LoVo (cell line): ENCODE measurements around the gene MEIKIN.

Source experiments
- DNase-seq: peaks from one replicate; pipeline ENCODE4 v3.0.0-alpha.2; 2016; ENCODE audit warnings: low spot score

The MEIKIN gene

GRCh38 chr5:131973089-131973712, 27.7 kb upstream of the MEIKIN start:
- no peak for DNase-seq

DNA sequence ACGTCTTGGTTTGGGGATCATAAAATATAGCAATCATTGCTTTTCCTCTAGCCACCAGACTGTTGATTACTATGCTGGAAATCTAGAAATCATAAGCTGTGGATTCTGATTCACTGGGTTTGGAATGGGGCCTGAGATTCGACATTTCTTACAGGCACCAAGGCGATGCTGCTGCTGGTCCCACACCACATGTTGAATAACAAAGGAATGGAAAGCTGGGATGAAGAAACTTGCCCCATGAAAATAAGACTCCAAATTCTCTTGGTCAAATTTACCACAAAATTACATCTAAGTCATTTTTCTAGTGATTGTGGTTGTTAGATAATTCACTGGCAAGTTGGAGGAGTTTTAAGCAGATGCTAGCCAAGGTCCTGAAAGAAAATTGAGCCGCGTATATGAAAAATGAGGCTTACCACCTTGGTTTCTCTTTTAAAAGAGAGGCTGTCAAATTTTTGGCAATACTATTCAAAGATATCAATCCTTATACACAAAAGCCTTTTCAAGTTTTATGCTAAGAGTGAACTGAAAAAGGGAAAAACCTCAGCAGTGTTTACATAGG, 23.0 kb upstream of the MEIKIN start:
- no peak for DNase-seq

GRCh38 chr5:131966551-131966950, 21.1 kb upstream of the MEIKIN start:
- no peak for DNase-seq

- DNase-seq, result no peak
Observed at GRCh38 chr5:131965826-131966415, 20.5 kb upstream of the MEIKIN start.

- DNase-seq, result no peak
Observed at GRCh38 chr5:131959906-131960305, 14.4 kb upstream of the MEIKIN start.

DNA sequence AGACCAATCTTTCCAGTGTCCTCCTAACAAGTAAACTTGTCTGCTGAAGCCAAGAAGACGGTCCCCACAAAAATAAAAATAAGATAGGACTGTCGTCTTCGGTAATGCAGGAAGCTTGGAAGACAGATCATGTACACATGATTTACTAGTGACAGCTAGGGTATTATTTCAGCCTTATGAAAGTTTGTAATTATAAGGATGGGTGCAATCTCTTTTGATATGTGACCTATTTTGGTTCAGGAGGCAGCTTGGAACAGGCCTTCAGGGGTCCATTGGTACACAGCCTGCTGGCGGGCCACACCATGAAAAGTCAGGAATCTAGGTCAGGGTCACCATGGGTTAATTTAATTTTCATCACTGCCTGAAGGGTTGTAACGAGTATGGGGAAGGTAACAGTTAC, 13.7 kb upstream of the MEIKIN start:
- DNase-seq, result no peak

- no peak for DNase-seq
Observed at GRCh38 chr5:131957721-131958441, 12.4 kb upstream of the MEIKIN start.

GRCh38 chr5:131953969-131954368, 8.5 kb upstream of the MEIKIN start:
- no peak for DNase-seq

- DNase-seq, result no peak
Observed at GRCh38 chr5:131952301-131952857, 6.9 kb upstream of the MEIKIN start.

DNA sequence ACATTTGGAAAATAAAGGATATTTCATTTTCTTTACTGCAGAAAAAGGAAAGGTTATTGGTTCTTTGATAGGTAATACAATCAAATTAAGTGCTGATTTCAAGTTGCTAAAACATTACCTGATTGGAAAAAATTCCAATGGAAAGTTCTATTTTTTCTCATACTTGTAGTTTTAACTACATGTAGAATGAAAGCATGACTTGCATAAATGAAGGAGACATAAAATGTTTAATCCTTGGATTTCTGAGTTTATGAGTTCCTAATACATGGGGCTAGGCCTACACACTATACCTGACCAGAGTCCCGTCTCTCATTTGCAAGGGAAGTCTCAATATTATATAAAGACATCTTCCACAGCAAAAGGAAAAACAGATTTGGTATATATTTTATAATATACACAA, 5.2 kb upstream of the MEIKIN start:
- no peak for DNase-seq

DNA sequence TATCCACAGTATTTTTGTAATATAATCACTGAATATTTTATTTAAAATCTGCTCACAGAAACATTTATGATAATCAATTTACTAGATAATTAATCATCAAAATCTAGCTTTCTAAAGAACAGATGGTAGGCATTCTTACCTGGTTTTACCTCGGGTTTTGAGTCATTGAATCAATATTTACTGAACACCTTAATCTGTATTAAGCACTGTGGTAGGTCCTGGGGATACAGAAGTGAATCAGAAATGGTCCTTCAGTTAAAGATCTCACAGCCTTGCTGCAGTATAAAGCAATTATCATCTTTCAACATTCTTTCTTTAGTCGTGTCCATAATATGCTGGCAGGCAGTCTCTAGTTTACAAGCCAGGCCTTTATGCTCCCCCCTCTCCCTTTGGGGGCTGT, 2.0 kb upstream of the MEIKIN start:
- DNase-seq, result no peak

GRCh38 chr5:131944702-131945550, 537 bp downstream of the MEIKIN start:
- DNase-seq, result no peak

DNA sequence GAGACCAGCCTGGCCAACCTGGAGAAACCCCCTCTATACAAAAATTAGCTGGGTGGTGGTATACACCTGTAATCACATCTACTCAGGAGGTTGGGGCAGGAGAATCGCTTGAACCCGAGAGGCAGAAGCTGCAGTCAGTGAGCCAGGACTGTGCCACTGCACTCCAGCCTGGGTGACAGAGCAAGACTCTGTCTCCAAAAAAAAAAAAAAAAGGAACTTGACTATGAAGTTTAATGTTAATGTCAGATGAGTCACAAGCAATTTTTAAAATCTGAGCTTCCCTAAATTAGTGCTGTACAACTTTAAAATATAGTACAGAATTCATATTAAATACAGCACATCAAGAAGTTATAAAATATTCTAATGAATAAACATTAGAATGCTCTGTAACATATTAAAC, 1.5 kb downstream of the MEIKIN start:
- no peak for DNase-seq

GRCh38 chr5:131942016-131942415, 3.4 kb downstream of the MEIKIN start:
- DNase-seq, result no peak

GRCh38 chr5:131939690-131940345, 5.6 kb downstream of the MEIKIN start:
- no peak for DNase-seq

DNA sequence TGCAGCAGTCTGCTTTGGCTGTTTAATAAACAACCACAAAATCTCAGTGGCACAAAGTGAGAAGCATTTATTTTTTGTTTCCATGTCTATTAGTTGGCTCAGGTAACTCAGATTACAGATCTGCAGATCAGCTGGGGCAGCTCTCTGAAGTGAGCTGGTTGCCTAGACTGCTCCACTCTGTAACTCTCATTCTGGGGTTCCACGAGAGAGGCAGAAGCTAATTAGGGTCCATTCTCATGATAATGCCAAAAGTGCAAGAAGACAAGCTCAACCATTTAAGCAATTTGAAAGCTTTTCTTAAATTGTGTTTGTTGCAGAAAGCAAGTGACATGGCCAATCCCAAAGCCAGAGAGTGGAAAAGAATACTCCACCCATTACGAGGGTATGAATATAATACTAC, 13.2 kb downstream of the MEIKIN start:
- no peak for DNase-seq

DNA sequence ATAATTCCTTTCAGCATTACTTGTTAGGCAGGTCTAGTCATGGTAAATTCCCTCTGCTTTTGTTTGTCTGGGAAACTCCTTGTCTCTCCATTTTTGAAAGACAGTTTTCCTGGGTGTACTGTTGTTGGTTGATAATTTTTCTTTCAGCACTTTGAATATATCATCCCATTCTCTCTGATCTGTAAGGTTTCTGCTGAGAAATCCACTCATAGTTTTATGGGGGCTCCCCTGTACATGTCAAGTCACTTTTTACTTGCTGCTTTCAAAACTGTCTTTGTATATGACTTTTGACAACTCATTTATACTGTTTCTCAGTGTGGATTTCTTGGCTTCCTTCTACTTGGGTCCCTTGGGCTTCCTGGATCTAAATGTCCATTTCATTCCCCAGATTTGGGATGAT, 16.5 kb downstream of the MEIKIN start:
- DNase-seq, result no peak

- DNase-seq, result no peak
Observed at GRCh38 chr5:131926168-131926567, 19.3 kb downstream of the MEIKIN start.

- DNase-seq, result no peak
Observed at GRCh38 chr5:131916481-131916880, 29.0 kb downstream of the MEIKIN start.

DNA sequence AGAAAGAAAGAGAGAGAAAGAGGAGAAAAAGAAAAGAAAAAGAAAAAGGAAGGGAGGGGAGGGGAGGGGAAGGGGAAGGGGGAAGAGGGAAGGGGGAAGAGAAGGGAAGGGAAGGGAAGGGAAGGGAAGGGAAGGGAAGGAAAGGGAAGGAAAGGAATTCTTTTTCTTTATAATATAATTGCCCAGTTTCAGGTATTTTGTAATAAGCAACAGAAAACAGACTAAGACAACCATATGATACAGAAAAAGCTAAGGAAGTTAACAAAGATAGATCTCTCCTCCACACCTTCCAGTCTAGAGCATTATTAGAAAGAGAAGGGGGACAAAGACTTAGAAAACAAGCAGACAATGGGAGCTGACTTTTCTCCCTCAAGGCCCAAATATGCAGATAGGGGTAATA, 31.0 kb downstream of the MEIKIN start:
- DNase-seq, result no peak

- no peak for DNase-seq
Observed at GRCh38 chr5:131913603-131914002, 31.9 kb downstream of the MEIKIN start.

DNA sequence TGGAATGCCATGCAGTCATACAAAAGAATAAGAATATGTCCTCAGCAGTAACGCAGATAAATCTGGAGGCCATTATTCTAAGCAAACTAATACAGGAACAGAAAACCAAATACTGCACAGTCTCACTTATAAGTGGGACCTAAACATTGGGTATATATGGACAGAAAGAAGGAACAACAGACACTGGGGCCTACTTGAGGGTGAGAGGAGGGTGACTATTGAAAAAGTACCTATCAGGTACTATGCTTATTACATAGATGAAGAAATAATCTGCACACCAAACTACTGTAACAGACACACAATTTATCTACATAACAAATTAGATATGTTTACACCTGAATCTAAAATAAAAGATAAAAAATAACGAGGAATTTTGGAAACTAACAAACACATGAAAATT, 38.8 kb downstream of the MEIKIN start:
- no peak for DNase-seq
